ENCODE results near the gene ZMYND11.

The ZMYND11 gene

DNA sequence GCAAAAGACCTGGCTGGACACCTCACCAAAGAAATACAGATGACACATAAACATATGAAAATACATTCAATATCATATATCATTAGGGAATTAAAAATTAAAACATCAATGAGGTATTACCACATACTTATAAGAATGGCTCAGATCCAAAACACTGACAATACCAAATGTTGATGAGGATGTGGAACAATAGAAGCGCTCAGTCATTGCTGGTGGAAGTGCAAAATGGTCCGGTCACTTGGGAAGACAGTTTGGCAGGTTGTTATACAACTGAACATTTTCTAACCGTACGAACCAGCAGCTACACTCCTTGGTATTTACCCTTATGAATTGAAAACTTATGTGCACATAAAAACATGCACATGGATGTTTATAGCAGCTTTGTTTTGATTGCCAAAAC, 38.5 kb downstream of the ZMYND11 start:
- TF ChIP-seq CTCF (IDR thresholded peaks at IDR 0.05; ENCODE audit: insufficient read depth, low read length, missing control alignments): no peak
- ChIA-PET CTCF (no interaction called here), POLR2A (no interaction called here)
- no peak for DNase-seq (ENCODE audit: low read depth, low spot score)
- H3K4me3 ChIP-seq (ENCODE audit: low read depth, low read length): no peak overlapping the region

DNA sequence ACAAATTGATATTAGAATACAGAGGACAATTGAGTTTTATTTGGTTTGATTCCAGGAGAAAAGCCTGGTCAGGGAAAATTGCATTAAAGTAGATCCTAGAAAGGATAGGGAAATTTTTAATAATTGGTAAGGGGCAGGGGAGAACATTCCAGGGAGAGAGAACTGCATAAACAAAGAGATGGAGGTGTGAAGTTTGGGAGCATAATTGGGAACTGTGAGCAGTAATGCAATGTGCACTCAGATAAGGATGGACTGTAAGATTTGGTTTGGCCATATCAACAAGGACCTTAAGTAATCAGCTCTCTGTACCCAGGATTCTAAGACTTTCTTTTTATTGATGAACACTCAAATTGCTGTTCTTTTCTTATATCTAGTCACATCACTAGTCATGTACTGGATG, 41.4 kb downstream of the ZMYND11 start:
- H3K4me3 ChIP-seq (ENCODE audit: low read depth, low read length): no peak overlapping the region
- DNase-seq (ENCODE audit: low read depth, low spot score): no peak
- no peak for TF ChIP-seq CTCF (IDR thresholded peaks at IDR 0.05; ENCODE audit: insufficient read depth, low read length, missing control alignments)
- POLR2A ChIA-PET: no interaction called here
- CTCF ChIA-PET: no interaction called here

GRCh38 chr10:178208-178607, 43.0 kb downstream of the ZMYND11 start:
- CTCF ChIA-PET: no interaction called here
- no peak overlapping the region for H3K4me3 ChIP-seq (ENCODE audit: low read depth, low read length)
- TF ChIP-seq CTCF (IDR thresholded peaks at IDR 0.05; ENCODE audit: insufficient read depth, low read length, missing control alignments): no peak
- POLR2A ChIA-PET: no interaction called here
- no peak for DNase-seq (ENCODE audit: low read depth, low spot score)

- H3K4me3 ChIP-seq (ENCODE audit: low read depth, low read length): no peak overlapping the region
- TF ChIP-seq CTCF (IDR thresholded peaks at IDR 0.05; ENCODE audit: insufficient read depth, low read length, missing control alignments): no peak
- ChIA-PET CTCF (no interaction called here), POLR2A (no interaction called here)
- no peak for DNase-seq (ENCODE audit: low read depth, low spot score)
Measured at GRCh38 chr10:178723-179122, 43.5 kb downstream of the ZMYND11 start.

GRCh38 chr10:182441-183201, 47.4 kb downstream of the ZMYND11 start:
- no peak for TF ChIP-seq CTCF (IDR thresholded peaks at IDR 0.05; ENCODE audit: insufficient read depth, low read length, missing control alignments)
- H3K4me3 ChIP-seq (ENCODE audit: low read depth, low read length): no peak overlapping the region
- ChIA-PET CTCF (interaction anchor here (1.5 kb wide), 1 partner anchor 15 kb away, joined by 3 read pairs; no protein-coding TSS in a partner anchor), POLR2A (interaction anchor here (0.7 kb wide), 1 partner anchor 166 kb away, joined by 3 read pairs; no protein-coding TSS in a partner anchor)
- no peak for DNase-seq (ENCODE audit: low read depth, low spot score)

GRCh38 chr10:184174-184573, 48.9 kb downstream of the ZMYND11 start:
- CTCF ChIA-PET: no interaction called here
- no peak overlapping the region for H3K4me3 ChIP-seq (ENCODE audit: low read depth, low read length)
- TF ChIP-seq CTCF (IDR thresholded peaks at IDR 0.05; ENCODE audit: insufficient read depth, low read length, missing control alignments): no peak
- no peak for DNase-seq (ENCODE audit: low read depth, low spot score)
- POLR2A ChIA-PET: no interaction called here

Data from AG04449 (cell line).